COLO829 (cell line): ENCODE results near the gene DPH3.

Experiments
- DNase-seq: peaks from one replicate; pipeline ENCODE4 v3.0.0; 2012; ENCODE audit warnings: low spot score

DPH3 gene

GRCh38 chr3:16233806-16234205 lies 30.9 kb downstream of the DPH3 start:
- no peak for DNase-seq

DNA sequence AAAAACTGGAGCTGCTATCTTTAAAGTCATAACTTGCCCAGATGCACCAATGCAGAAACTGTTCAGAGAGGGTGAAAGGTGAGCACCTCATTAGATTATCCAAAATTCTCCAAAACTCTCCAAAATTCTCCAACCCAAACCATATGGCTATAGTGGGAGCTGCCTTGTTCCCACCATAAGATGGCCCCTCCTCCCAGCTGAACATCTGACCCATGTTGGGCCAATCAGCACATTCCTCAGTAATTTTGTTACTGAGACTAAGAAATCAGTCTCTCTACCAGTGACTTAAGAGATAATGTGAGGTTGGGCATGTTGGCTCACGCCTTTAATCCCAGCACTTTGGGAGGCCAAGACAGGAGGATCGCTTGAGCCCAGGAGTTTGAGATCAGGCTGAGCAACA lies 32.8 kb downstream of the DPH3 start:
- no peak for DNase-seq

DNA sequence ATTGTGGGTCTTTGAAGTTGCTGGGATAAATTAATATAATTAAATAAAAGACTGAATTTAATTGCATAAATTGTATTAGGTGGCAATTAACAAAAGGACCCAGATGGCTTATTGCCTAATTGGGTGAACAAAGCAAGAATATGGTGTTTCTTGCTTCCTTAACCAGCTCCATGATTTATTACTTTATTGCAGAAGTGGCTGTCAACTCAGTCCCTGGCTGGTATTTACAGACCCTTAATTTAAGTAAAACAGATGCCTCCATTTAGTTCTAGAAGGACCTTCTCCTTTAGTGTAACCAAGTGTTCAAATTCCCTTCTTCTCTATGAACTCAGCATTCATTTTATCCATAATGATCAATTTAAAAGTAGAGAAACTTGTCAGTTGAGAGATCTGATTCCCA lies 35.1 kb downstream of the DPH3 start:
- DNase-seq, result no peak

DNA sequence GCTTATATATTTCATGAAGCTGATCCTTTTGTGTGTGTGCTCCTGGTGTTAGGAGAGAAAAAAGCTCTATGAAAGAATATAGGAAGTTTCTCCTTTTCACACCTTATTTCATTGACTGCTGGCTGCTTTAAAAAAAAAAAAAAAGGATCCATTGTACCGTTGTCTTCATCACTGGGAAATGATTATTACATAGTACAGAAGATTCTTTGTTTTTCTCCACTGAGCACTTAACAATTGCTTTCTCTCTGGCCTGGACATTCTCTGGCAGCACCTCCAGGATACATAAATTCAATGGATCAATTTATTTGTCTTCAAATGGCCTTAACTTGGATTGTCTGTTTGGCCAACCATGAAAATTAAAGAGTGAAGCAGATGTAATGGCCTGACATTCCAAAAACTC lies 37.2 kb downstream of the DPH3 start:
- no peak for DNase-seq

GRCh38 chr3:16224325-16224724 lies 40.4 kb downstream of the DPH3 start:
- no peak for DNase-seq

DNA sequence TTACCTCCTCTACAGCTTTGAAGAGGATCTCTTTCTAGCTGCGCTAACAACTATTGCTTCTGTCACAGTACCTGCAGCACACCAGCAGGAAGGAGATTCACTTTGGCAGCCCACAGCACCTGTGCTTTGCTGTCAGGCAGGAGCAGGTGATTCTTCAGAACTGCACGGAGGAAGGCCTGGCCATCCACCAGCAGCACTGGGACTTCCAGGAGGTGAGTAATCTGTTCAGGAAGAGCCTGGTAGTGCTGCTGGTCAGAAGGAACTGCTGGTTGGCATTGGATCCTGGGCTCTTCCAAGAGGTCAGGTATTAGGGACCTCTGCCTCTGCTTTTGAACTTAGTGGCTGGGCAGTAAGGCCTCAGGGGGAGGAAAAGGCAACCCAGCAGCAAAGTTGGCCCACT lies 42.2 kb downstream of the DPH3 start:
- no peak for DNase-seq

- DNase-seq, result no peak
These were observed 42.8 kb downstream of the DPH3 start for GRCh38 chr3:16221990-16222389.

DNA sequence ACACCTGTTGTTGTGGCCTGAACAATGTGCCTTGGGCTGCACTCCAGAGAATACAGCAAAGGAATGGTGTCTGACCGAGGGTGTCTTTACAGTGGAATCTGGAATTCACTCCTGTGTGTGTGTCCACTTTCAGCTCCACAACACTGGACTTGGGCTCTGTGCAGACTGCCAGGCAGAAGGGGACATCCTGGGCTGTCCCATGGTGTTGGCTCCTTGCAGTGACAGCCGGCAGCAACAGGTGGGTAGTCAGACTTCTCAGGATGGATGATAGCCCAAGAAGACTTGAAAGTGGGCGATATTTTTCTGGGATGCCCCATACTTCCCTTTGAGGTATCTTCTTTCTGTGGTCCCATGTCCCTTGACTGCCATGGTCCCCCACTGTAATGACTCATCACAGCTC lies 45.0 kb downstream of the DPH3 start:
- DNase-seq, result no peak

DNA sequence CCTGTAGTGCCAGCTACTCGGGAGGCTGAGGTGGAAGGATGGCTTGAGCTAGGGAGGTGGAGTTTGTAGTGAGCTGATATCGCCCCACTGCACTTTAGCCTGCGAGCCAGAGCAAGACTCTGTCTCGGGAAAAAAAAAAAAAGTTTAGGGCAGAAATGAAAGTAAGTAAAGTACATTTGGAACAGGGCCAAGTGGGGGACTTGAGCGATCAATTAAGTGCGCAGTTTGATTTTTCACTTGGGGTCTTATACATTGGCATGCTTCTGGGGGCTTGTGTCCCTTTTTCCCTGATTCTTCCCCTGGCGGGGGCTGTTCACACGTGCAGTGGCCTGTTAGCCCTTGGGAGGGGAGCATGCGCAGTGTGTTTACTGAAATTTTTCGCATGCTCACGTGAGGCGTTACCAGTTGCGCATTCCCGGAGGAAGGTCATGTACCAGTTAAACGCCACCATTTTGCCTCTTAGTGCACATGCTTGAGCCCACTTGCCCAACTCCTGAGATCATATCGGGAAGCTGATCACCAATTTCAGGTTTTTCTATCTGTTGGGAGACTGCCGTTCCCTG lies 48.3 kb downstream of the DPH3 start:
- no peak for DNase-seq

- no peak for DNase-seq
These were observed 50.4 kb downstream of the DPH3 start for GRCh38 chr3:16214366-16214765.

- DNase-seq, result no peak
These were observed 53.4 kb downstream of the DPH3 start for GRCh38 chr3:16211176-16211904.
